ENCODE measurements around the gene PREX1.

GRCh38 chr20:48738399-48739304, 89.1 kb downstream of the PREX1 start:
- TF ChIP-seq CTCF (IDR thresholded peaks at IDR 0.05) = no peak
- TF ChIP-seq POLR2A (IDR thresholded peaks at IDR 0.05) = no peak

All from ovary (tissue), 3 donors.